ENCODE measurements around the gene LNX1.

The LNX1 gene

GRCh38 chr4:53465281-53465680, 126.0 kb downstream of the LNX1 start:
- no peak for DNase-seq (ENCODE audit: low read depth)

GRCh38 chr4:53463340-53463739, 127.9 kb downstream of the LNX1 start:
- DNase-seq (ENCODE audit: low read depth) = no peak
- TF ChIP-seq, protein P1, sequence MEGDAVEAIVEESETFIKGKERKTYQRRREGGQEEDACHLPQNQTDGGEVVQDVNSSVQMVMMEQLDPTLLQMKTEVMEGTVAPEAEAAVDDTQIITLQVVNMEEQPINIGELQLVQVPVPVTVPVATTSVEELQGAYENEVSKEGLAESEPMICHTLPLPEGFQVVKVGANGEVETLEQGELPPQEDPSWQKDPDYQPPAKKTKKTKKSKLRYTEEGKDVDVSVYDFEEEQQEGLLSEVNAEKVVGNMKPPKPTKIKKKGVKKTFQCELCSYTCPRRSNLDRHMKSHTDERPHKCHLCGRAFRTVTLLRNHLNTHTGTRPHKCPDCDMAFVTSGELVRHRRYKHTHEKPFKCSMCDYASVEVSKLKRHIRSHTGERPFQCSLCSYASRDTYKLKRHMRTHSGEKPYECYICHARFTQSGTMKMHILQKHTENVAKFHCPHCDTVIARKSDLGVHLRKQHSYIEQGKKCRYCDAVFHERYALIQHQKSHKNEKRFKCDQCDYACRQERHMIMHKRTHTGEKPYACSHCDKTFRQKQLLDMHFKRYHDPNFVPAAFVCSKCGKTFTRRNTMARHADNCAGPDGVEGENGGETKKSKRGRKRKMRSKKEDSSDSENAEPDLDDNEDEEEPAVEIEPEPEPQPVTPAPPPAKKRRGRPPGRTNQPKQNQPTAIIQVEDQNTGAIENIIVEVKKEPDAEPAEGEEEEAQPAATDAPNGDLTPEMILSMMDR (IDR thresholded peaks at IDR 0.05; ENCODE audit: low read depth, low read length) = no peak
- TF ChIP-seq POLR2A (IDR thresholded peaks at IDR 0.05; ENCODE audit: extremely low read depth, insufficient read length) (no peak), MYC (IDR thresholded peaks at IDR 0.05; ENCODE audit: low read depth, low read length) (no peak), MAX (IDR thresholded peaks at IDR 0.05; ENCODE audit: low read depth, low read length) (no peak)
- H3K4me3 ChIP-seq (ENCODE audit: low read depth, low read length) = no peak overlapping the region

More at GRCh38 chr4:53465281-53465680, 126.0 kb downstream of the LNX1 start:
- H3K4me3 ChIP-seq (ENCODE audit: low read depth, low read length) = no peak overlapping the region
- TF ChIP-seq POLR2A (IDR thresholded peaks at IDR 0.05; ENCODE audit: extremely low read depth, insufficient read length) (no peak), MYC (IDR thresholded peaks at IDR 0.05; ENCODE audit: low read depth, low read length) (no peak), MAX (IDR thresholded peaks at IDR 0.05; ENCODE audit: low read depth, low read length) (no peak)
- TF ChIP-seq, protein P1 (IDR thresholded peaks at IDR 0.05; ENCODE audit: low read depth, low read length) = no peak

DNA sequence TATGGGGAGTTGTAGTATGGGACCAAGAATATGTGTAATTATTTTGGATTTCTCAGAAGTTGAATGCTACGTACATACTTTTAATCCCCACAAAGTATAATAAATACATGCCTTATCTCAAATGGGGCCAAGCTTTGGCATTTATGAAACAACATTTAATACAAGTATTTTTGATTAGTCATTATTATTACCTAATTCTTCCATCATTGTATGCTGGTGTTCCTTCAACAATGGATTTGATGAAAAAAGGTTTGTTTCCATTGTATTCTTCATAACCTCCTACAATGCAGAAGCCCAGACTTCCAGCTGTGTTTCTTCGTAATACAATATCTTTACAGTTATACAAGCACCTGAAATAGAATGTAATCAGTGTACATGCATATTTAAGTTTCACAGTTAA, 130.0 kb downstream of the LNX1 start:
- H3K4me3 ChIP-seq (ENCODE audit: low read depth, low read length) = no peak overlapping the region
- TF ChIP-seq, protein P1 (IDR thresholded peaks at IDR 0.05; ENCODE audit: low read depth, low read length) = no peak
- TF ChIP-seq MYC (IDR thresholded peaks at IDR 0.05; ENCODE audit: low read depth, low read length) (no peak), POLR2A (IDR thresholded peaks at IDR 0.05; ENCODE audit: extremely low read depth, insufficient read length) (no peak), MAX (IDR thresholded peaks at IDR 0.05; ENCODE audit: low read depth, low read length) (no peak)
- no peak for DNase-seq (ENCODE audit: low read depth)

GRCh38 chr4:53459548-53459947, 131.7 kb downstream of the LNX1 start:
- TF ChIP-seq MYC (IDR thresholded peaks at IDR 0.05; ENCODE audit: low read depth, low read length) = no peak
- TF ChIP-seq, protein P1 (IDR thresholded peaks at IDR 0.05; ENCODE audit: low read depth, low read length) = no peak
- no peak for TF ChIP-seq MAX (IDR thresholded peaks at IDR 0.05; ENCODE audit: low read depth, low read length)
- no peak for TF ChIP-seq POLR2A (IDR thresholded peaks at IDR 0.05; ENCODE audit: extremely low read depth, insufficient read length)
- DNase-seq (ENCODE audit: low read depth) = no peak

DNA sequence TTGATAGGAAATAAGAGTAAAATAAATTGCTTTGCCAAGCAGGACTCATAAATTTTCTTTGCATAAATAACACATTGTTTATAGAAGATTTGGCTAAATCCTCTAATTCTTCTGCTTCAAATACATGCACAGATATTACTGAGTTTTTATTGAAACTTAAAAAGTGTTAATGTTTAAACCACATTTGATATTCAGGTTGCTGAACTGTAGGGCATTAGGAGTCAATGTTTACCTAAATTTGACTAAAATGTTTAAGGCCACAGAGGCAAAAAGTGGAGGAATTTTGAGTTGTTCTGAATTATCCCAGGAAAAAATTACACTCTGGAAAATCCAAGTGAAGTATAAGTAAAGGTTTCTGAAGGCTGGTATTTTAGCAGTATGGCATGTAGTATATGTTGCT, 135.1 kb downstream of the LNX1 start:
- H3K4me3 ChIP-seq (ENCODE audit: low read depth, low read length) = no peak overlapping the region
- DNase-seq (ENCODE audit: low read depth) = no peak
- no peak for TF ChIP-seq MYC (IDR thresholded peaks at IDR 0.05; ENCODE audit: low read depth, low read length)
- TF ChIP-seq, protein P1 (IDR thresholded peaks at IDR 0.05; ENCODE audit: low read depth, low read length) = no peak
- no peak for TF ChIP-seq POLR2A (IDR thresholded peaks at IDR 0.05; ENCODE audit: extremely low read depth, insufficient read length)
- no peak for TF ChIP-seq MAX (IDR thresholded peaks at IDR 0.05; ENCODE audit: low read depth, low read length)

More at GRCh38 chr4:53459548-53459947, 131.7 kb downstream of the LNX1 start:
- no peak overlapping the region for H3K4me3 ChIP-seq (ENCODE audit: low read depth, low read length)

Data from NB4 (cell line).